GM19324 (cell line): Measurements from ENCODE around the gene DNER.
"Not testable (repeated sequence)": the region's sequence is repeated elsewhere in the genome, so short reads cannot be mapped to it uniquely, and the experiment has no call there.

Experiments
- ATAC-seq: cut with Tn5 transposase; IDR thresholded peaks from one replicate; pipeline ENCODE4 v1.9.1; 2021; ENCODE audit warnings: mild to moderate bottlenecking, moderate library complexity; ENCODE audit not compliant: unreplicated experiment, low FRiP score

DNER gene, protein sequence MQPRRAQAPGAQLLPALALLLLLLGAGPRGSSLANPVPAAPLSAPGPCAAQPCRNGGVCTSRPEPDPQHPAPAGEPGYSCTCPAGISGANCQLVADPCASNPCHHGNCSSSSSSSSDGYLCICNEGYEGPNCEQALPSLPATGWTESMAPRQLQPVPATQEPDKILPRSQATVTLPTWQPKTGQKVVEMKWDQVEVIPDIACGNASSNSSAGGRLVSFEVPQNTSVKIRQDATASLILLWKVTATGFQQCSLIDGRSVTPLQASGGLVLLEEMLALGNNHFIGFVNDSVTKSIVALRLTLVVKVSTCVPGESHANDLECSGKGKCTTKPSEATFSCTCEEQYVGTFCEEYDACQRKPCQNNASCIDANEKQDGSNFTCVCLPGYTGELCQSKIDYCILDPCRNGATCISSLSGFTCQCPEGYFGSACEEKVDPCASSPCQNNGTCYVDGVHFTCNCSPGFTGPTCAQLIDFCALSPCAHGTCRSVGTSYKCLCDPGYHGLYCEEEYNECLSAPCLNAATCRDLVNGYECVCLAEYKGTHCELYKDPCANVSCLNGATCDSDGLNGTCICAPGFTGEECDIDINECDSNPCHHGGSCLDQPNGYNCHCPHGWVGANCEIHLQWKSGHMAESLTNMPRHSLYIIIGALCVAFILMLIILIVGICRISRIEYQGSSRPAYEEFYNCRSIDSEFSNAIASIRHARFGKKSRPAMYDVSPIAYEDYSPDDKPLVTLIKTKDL

GRCh38 chr2:229714080-229714735 is at the start of gene DNER:
Gene DNER, minus strand, starts transcription at chr2:229714555. Its CDS starts 132 bp downstream, at chr2:229714423.
- ATAC-seq = peak; percentile 76

DNA sequence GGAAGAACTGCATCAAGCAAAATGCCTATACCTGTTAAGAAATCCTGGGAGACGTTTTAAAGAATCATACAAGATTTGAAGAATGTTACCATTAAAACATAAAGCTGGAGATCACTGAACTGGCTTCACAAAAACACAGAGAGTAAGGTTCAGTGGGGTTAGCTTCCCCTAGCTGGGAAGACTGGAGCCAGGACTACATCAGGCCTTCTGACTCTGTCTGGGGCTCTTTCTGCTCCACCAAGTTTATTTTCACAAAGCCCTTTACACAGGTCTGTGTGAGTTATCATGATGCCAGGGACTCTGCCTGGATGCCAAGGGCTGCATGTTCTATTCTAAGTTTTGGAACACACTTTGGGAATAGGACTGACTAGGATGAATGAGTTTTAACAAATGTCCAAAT is 47.3 kb upstream of the DNER start:
- no peak for ATAC-seq

GRCh38 chr2:229757462-229757861 is 43.1 kb upstream of the DNER start:
- ATAC-seq = not testable (repeated sequence)

- no peak for ATAC-seq
These were observed 38.8 kb upstream of the DNER start for GRCh38 chr2:229752970-229753729.

DNA sequence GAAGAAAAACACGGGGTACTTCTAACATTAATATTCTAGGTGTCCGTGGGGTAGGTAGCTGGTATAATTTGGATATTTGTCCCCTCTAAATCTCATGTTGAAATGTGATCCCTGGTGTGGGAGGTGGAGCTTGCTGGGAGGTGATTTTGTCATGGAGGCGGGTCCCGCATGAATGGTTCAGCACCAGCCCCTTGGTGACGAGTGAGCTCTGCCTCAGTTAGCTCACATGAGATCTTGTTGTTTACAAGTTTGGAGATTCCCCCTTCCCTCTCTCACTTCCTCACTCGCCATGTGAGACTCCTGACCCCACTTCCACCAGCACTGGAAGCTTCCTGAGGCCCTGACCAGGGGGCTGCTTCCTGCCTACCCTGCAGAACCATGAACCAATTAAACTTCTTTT is 35.4 kb upstream of the DNER start:
- ATAC-seq = no peak

- no peak for ATAC-seq
These were observed 34.6 kb upstream of the DNER start for GRCh38 chr2:229748950-229749349.

- ATAC-seq = not testable (repeated sequence)
These were observed 28.3 kb upstream of the DNER start for GRCh38 chr2:229742691-229743090.

- no peak for ATAC-seq
These were observed 25.9 kb upstream of the DNER start for GRCh38 chr2:229740279-229740678.

DNA sequence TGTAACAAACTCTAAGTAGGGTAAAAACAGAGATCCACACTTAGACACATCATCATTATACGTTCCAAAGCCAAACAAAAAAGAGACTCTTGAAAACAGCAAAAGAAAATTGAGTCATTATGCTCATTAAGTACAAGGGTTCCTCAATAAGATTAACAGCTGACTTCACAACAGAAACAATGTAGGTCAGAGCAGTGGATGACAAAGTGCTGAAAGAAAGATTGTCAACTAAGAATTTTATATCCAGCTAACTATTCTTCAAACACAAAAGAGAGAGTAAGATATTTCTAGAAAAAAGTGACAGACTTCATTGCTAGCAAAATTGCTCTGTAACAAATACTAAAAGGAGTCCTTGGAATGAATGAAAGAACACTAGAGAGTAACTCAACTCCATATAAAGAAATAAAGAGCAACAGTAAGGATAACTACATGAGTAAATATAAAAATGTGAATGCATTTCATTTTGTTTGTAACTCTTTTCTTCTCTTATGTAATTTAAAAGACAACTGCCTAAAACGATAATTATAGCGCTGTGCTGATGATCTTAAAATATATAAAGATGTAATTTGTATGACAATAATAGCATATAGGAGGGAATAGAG is 23.8 kb upstream of the DNER start:
- ATAC-seq = no peak

DNA sequence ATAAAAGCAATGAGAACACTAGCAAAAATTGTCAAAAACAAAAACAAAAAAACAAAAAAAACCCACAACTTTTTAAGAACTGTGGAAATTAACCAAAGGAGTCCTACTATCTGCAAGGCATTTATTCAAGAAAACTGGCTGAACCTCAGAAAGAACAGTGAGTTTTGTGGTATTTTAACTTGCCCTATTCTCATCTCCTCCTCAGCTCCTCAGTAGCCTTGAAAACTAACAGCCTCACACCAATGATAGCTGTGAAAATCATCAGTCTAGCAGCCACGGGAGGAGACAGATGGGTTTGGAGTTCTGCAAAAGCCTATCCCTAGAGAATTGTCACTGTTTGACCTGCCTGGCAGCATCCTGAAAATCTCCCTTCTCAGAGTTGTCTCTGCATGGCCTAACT is 20.1 kb upstream of the DNER start:
- ATAC-seq = no peak

DNA sequence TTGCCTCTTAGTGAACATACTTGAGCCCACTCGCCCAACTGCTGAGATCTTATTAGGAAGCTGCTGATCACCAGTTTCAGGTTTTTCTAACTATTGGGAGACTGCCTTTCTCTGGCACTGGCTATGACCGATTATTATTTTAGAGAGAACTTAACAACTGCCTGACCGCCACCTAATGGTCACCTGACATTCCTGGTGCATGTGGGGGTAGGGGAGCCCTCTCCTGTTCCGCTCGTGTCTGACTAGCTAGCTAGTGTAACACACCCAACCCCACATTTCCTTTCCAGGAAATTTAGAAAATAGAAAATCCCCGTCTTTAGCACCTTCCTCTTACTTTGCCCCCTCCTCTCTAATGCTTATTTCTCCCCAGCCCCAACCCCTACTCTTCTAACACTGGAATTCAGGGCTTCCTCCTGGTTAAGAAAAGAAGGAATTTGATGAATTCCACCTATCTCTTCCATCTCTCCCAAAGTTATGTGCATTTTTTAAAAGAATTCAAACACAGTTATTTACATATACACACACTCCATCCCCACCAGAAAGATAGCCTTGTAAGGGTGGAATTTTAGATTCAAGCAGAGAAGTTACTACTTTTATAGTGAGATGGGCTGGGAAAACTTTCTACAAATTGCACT is 19.4 kb upstream of the DNER start:
- ATAC-seq = no peak

DNA sequence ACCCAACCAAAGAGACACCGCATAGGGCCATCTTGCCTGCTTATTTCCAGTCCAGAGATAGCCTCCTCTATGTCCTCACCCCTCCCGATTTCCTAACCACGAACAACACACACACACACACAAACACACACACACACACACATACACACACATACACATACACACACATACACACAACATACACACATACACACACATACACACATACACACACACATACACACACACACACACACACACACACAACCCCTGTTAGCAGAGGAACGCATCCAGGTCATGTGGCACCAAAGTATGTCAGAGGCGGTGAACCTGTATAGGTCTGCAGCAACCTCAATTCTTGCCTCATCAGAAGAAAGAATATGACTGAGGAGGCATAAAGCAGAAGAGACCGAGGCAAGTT is 18.5 kb upstream of the DNER start:
- no peak for ATAC-seq

GRCh38 chr2:229731916-229732315 is 17.6 kb upstream of the DNER start:
- ATAC-seq = no peak

DNA sequence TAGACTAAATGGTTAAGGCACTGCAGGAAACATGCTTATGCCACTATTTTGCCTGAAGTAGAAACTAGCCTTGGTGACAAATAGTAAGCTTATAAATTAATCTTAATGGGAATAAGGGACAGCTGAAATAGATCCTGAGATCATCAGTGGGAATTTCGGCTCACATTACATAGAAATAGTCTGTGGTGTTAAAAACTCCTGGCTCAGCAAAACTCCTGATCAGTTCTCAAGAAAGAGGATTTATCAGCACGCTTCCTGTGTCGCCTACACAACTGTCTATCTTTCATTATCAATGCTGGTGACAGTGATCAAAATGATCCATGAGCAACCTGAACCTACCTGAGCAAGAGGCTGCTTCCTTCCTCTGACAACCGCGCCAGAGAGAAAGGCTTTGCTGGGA is 17.0 kb upstream of the DNER start:
- ATAC-seq = no peak

GRCh38 chr2:229728370-229728769 is 14.0 kb upstream of the DNER start:
- ATAC-seq = no peak

GRCh38 chr2:229726643-229727042 is 12.3 kb upstream of the DNER start:
- no peak for ATAC-seq

DNA sequence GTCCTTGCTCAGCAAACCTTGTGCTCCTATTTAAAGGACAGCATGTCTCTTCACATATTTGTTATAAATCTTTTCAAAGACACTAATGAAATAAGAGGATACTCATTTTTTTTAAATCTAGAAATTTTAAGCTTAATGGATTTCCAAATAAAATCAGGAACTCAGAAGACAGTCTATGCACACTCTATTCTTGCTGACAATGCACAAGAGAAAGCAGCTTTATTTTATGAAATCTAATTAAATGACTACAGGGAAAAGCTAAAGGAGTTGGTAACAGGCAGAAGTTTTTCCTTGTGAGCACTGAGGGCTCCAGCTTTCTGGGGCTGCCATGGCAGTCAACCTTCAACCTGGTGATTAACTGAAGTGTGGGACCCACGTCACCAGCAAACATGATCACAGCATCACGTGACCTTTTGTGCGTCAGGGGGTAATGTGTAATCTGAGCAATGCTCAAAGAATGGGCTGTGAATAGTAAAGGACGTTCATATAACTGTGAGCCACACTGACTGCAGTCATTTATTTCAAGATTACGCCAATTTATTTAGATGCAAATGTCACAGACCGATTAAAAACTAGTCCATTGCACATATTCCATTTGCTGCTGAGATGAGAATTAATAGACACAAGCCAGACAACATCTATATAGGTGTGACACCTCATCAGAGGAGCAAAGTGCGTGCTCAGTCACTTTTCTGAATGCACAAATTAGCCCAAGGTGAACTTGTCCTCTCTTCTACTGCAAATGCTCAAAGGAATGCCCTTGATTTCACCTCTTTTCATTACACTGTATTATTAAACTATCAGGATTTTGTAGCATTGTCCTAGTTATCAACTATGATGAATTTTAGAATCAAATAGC is 11.6 kb upstream of the DNER start:
- ATAC-seq = no peak

- not testable (repeated sequence) for ATAC-seq
These were observed 8.8 kb upstream of the DNER start for GRCh38 chr2:229723192-229723591.
